Endothelial cell of umbilical vein (primary cell): ENCODE measurements around the gene SEH1L.

ENCODE experiments used
- MYC ChIP-seq: IDR thresholded peaks from one replicate; pipeline ENCODE4 v1.6.1; 2011; ENCODE audit warnings: mild to moderate bottlenecking, low read depth, low read length
- POLR2AphosphoS5 ChIP-seq: IDR thresholded peaks from 2 replicates; pipeline ENCODE4 v1.6.1; 2012; ENCODE audit warnings: low read depth, mild to moderate bottlenecking, control low read depth, low read length, moderate library complexity; ENCODE audit not compliant: insufficient read depth
- TF ChIP-seq, protein P1 (sequence below), 2 donors: IDR thresholded peaks; 1 replicate in 1 of 2; 2 replicates in 1 of 2; pipeline ENCODE4 v1.5.1; 2011; ENCODE audit warnings: low read length in 2 of 2, mild to moderate bottlenecking in 2 of 2, moderate library complexity in 2 of 2, control low read depth in 1 of 2, inconsistent platforms in 1 of 2, low read depth in 1 of 2; ENCODE audit not compliant: insufficient read depth in 1 of 2; ENCODE audit errors: extremely low read depth in 1 of 2
- TF ChIP-seq, protein P2 (sequence below): IDR thresholded peaks from 2 replicates; pipeline ENCODE4 v1.6.1; 2011; ENCODE audit not compliant: insufficient read depth, insufficient read length

DNA sequence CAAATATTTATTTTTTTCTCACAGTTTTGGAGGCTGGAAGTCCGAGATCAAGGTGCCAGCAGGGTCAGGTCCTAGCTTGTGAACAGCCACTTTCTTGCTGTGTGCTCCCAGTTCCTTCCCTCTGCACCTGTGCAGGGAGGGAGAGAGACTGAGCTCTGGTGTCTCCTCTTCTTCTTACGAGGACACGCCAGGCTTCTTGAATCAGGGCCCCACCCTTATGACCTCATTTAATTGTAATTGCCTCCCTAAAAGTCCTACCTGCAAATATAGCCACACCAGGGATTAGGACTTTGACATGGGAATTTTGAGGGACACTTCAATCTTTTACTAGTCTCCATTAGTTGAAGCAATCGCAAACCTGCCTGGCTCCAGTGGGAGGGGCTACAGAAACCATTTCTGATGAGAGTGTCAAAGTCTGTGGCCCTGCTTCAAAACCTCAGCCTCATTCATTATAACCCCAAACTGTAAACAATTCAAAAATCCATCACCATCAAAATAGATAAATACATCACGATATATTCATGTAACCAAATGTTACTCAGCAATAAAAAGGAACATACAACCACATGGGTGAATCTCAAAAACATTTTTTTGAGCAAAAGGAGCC is 18.2 kb upstream of the SEH1L start:
- TF ChIP-seq, protein P1, sequence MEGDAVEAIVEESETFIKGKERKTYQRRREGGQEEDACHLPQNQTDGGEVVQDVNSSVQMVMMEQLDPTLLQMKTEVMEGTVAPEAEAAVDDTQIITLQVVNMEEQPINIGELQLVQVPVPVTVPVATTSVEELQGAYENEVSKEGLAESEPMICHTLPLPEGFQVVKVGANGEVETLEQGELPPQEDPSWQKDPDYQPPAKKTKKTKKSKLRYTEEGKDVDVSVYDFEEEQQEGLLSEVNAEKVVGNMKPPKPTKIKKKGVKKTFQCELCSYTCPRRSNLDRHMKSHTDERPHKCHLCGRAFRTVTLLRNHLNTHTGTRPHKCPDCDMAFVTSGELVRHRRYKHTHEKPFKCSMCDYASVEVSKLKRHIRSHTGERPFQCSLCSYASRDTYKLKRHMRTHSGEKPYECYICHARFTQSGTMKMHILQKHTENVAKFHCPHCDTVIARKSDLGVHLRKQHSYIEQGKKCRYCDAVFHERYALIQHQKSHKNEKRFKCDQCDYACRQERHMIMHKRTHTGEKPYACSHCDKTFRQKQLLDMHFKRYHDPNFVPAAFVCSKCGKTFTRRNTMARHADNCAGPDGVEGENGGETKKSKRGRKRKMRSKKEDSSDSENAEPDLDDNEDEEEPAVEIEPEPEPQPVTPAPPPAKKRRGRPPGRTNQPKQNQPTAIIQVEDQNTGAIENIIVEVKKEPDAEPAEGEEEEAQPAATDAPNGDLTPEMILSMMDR (IDR thresholded peaks at IDR 0.05; ENCODE audit: extremely low read depth in 1 of 2, insufficient read depth in 1 of 2, low read depth in 1 of 2, low read length in 2 of 2) = no peak
- no peak for TF ChIP-seq POLR2AphosphoS5
- no peak for TF ChIP-seq MYC
- TF ChIP-seq, protein P2, sequence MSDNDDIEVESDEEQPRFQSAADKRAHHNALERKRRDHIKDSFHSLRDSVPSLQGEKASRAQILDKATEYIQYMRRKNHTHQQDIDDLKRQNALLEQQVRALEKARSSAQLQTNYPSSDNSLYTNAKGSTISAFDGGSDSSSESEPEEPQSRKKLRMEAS = no peak
